Coronary artery (tissue), 2 donors: ENCODE data around the gene PIP5KL1.

Source experiments
- DNase-seq: peaks from one replicate; pipeline ENCODE4 v3.0.0-alpha.2; 2017; ENCODE audit warnings: low spot score
- H3K27ac ChIP-seq, 2 donors: fragments of 200-600 bp; sonication (generic); one replicate each; pipeline ENCODE4 v1.5.1; 2016 to 2019
- H3K4me3 ChIP-seq: fragments of 200-600 bp; sonication (generic); 2 replicates; pipeline ENCODE4 v1.5.1; 2016; ENCODE audit warnings: mild to moderate bottlenecking, moderate library complexity
- CTCF ChIP-seq: fragments of 200-600 bp; sonication (generic); IDR thresholded peaks from one replicate; pipeline ENCODE4 v1.5.1; 2019; ENCODE audit warnings: antibody characterized with exemption

PIP5KL1 gene

GRCh38 chr9:127905004-127905728 lies 25.4 kb downstream of the PIP5KL1 start:
- no peak overlapping the region for H3K4me3 ChIP-seq
- DNase-seq: peak; percentile 69
- H3K27ac ChIP-seq: peak overlapping the region; percentile 72 to 95
- no peak for TF ChIP-seq CTCF

GRCh38 chr9:127904561-127905003 lies 26.0 kb downstream of the PIP5KL1 start:
- no peak overlapping the region for H3K4me3 ChIP-seq
- no peak for TF ChIP-seq CTCF
- peak; percentile 74 for DNase-seq
- peak overlapping the region; percentile 72 to 95 for H3K27ac ChIP-seq

- H3K27ac ChIP-seq: peak overlapping the region; percentile 72 to 95
- no peak for TF ChIP-seq CTCF
- peak overlapping the region; percentile 34 for H3K4me3 ChIP-seq
- peak; percentile 89 for DNase-seq
These were observed 26.8 kb downstream of the PIP5KL1 start for GRCh38 chr9:127903557-127904475.

- Histone ChIP-seq H3K27ac (peak within 1 kb of the TSS; percentile 93 to 99), H3K4me3 (peak within 1 kb of the TSS; percentile 96)
- no peak for TF ChIP-seq CTCF
- DNase-seq: peak; percentile 80
These were observed 31.2 kb downstream of the PIP5KL1 start, which contains the start of gene ST6GALNAC6 for GRCh38 chr9:127899128-127899943. Gene ST6GALNAC6, minus strand, starts transcription at chr9:127899603. Its CDS starts 1,622 bp downstream, at chr9:127897981.

GRCh38 chr9:127898433-127899127 lies 32.0 kb downstream of the PIP5KL1 start:
- DNase-seq: peak; percentile 83
- TF ChIP-seq CTCF: no peak
- Histone ChIP-seq H3K27ac (peak overlapping the region; percentile 93 to 99), H3K4me3 (peak overlapping the region; percentile 96)

- TF ChIP-seq CTCF: no peak
- peak overlapping the region; percentile 96 for H3K4me3 ChIP-seq
- DNase-seq: peak; percentile 94
These were observed 33.3 kb downstream of the PIP5KL1 start for GRCh38 chr9:127897193-127897692.

More at GRCh38 chr9:127897193-127897692, 33.3 kb downstream of the PIP5KL1 start:
- H3K27ac ChIP-seq: peak overlapping the region; percentile 93 to 99
